ENCODE measurements around the gene FAM185A. TPM values are rescaled to one million over a fixed set of nuclear protein-coding genes. Genes with fewer than 3 reads are reported as not detected.
A peak's percentile ranks its signal among the peaks of the same experiment; 100 is the strongest.
"Not testable (repeated sequence)": the region's sequence is repeated elsewhere in the genome, so short reads cannot be mapped to it uniquely, and the experiment has no call there.

The FAM185A gene
- polyA plus RNA-seq, 2 donors: 3.5 to 4.9 TPM

DNA sequence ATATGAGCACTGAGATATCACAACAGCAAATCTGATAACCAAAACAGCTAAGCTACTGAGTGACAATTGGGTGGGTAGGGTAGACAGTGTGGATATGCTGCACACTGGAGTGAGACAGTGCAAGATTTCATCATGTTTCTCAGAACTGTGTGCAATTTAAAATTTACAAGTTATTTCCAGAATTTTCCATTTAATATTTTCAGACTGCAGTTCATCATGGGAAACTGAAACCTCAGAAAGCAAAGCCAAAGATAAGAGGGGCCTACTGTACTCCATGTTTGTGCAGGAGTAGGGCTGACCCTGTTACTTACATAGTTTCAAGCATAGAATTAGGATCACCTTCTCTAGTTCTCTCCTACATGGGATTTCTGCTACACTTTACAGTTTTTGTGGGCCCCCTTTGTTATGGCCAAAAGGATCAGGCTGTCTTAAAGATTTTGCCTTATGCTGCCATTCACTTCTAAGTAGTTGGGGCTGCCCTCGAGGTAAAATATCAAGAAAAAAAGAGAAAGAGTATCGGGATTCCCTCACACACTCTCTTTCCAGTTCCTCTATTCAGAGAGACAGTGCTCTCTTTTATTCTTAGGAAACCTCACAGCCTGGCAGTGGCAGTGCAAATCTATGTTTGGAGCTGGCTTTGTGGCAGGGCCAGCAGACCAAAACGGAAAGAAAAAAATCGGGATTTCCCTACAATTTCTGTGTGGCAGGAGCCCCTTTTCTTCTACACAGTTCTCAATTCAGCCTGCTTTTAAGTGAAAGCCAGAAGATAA, 6.6 kb upstream of the FAM185A start:
- not testable (repeated sequence) for H3K9me3 ChIP-seq (ENCODE audit: control insufficient read depth in 2 of 2, insufficient read depth in 1 of 2, low read depth in 1 of 2, low read length in 1 of 2); H3K4me1 ChIP-seq (ENCODE audit: control insufficient read depth in 2 of 2, insufficient read depth in 2 of 2, low read length in 1 of 2); H3K27ac ChIP-seq (ENCODE audit: low read depth in 2 of 2, low read length in 1 of 2); H3K4me3 ChIP-seq (ENCODE audit: low read depth in 1 of 2, low read length in 2 of 2); H3K36me3 ChIP-seq (ENCODE audit: control insufficient read depth in 2 of 2, insufficient read depth in 2 of 2, low read length in 1 of 2); H3K27me3 ChIP-seq (ENCODE audit: control insufficient read depth in 1 of 2, insufficient read depth in 2 of 2, low read length in 2 of 2)
- 21 to 29% methylated on average over 2 to 3 of the region's 4 CpGs for WGBS, 2 donors

DNA sequence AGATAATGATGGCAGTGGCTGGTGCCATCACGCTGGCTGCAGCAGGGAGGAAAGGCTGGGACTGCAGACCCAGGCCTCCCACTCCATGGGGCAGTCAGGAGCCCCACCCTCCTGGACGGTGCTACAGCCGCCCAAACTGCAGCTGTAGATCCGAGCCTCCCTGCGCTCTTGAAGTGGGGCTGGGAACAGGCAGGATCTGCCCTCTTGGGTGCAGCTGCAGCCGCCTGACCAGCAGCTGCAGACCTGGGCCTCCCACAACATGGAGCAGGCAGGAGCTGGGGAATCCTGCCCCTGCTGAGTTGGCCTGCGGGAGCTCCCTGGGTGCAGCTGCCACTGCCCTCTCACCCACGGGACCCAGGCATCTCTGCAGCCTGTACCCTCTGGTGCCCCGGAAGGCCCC, 4.9 kb upstream of the FAM185A start:
- H3K4me1 ChIP-seq (ENCODE audit: control insufficient read depth in 2 of 2, insufficient read depth in 2 of 2, low read length in 1 of 2); H3K36me3 ChIP-seq (ENCODE audit: control insufficient read depth in 2 of 2, insufficient read depth in 2 of 2, low read length in 1 of 2); H3K27me3 ChIP-seq (ENCODE audit: control insufficient read depth in 1 of 2, insufficient read depth in 2 of 2, low read length in 2 of 2); H3K4me3 ChIP-seq (ENCODE audit: low read depth in 1 of 2, low read length in 2 of 2); H3K27ac ChIP-seq (ENCODE audit: low read depth in 2 of 2, low read length in 1 of 2); H3K9me3 ChIP-seq (ENCODE audit: control insufficient read depth in 2 of 2, insufficient read depth in 1 of 2, low read depth in 1 of 2, low read length in 1 of 2): not testable (repeated sequence)
- 76 to 79% methylated on average over 6 to 9 of the region's 9 CpGs for WGBS, 2 donors

GRCh38 chr7:102745494-102746288, 3.1 kb upstream of the FAM185A start:
- H3K36me3 ChIP-seq (ENCODE audit: control insufficient read depth in 2 of 2, insufficient read depth in 2 of 2, low read length in 1 of 2); H3K9me3 ChIP-seq (ENCODE audit: control insufficient read depth in 2 of 2, insufficient read depth in 1 of 2, low read depth in 1 of 2, low read length in 1 of 2); H3K4me3 ChIP-seq (ENCODE audit: low read depth in 1 of 2, low read length in 2 of 2); H3K27me3 ChIP-seq (ENCODE audit: control insufficient read depth in 1 of 2, insufficient read depth in 2 of 2, low read length in 2 of 2); H3K4me1 ChIP-seq (ENCODE audit: control insufficient read depth in 2 of 2, insufficient read depth in 2 of 2, low read length in 1 of 2); H3K27ac ChIP-seq (ENCODE audit: low read depth in 2 of 2, low read length in 1 of 2): not testable (repeated sequence)
- 62 to 63% methylated on average over 4 of the region's 4 CpGs for WGBS, 2 donors

DNA sequence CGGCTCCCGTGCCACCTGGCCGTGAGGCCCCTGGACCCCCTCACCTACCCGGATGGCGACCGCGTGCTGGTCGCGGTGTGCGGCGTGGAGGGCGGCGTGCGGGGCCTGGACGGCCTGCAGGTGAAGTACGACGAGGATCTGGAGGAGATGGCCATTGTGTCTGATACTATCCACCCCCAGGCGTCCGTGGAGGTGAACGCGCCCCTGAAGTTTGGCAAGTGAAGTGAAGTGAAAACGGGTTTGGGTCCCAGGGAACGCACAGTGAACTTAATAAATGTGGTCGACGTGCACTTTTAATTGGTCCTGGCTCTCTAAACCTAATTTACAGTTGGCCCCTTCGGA, 617 bp downstream of the FAM185A start:
- WGBS, 2 donors: 9 to 17% methylated on average over 5 to 11 of the region's 26 CpGs
- H3K4me3 ChIP-seq (ENCODE audit: low read depth in 1 of 2, low read length in 2 of 2): peak overlapping the region; percentile 59 to 82
- H3K27ac ChIP-seq (ENCODE audit: low read depth in 2 of 2, low read length in 1 of 2): peak overlapping the region; percentile 15 to 44

DNA sequence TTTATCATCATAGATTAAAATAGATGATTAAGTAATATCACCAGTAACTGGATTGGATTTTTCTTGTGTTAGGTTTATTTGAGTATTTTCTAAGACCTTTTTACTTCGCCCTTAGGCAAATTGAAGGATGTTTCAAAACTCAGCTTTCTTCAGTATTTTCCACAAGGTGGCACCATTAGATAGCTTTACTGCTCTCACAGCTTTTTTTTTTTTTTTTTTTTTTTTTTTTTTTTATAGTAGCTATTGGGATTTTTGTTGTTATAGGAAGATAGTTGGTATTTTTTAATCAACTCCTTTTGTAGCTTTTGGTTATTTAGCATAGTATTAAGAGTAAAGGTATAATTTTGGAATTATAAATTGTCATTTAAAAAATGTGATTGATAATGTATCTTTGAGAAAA, 9.4 kb downstream of the FAM185A start:
- 80% methylated on average over 1 of the region's 1 CpG; no CpG with 5 or more reads in 1 of the 2 donors for WGBS, 2 donors

More for the DNA sequence above, 617 bp downstream of the FAM185A start:
- not testable (repeated sequence) for H3K4me1 ChIP-seq (ENCODE audit: control insufficient read depth in 2 of 2, insufficient read depth in 2 of 2, low read length in 1 of 2); H3K27me3 ChIP-seq (ENCODE audit: control insufficient read depth in 1 of 2, insufficient read depth in 2 of 2, low read length in 2 of 2); H3K9me3 ChIP-seq (ENCODE audit: control insufficient read depth in 2 of 2, insufficient read depth in 1 of 2, low read depth in 1 of 2, low read length in 1 of 2); H3K36me3 ChIP-seq (ENCODE audit: control insufficient read depth in 2 of 2, insufficient read depth in 2 of 2, low read length in 1 of 2)

DNA sequence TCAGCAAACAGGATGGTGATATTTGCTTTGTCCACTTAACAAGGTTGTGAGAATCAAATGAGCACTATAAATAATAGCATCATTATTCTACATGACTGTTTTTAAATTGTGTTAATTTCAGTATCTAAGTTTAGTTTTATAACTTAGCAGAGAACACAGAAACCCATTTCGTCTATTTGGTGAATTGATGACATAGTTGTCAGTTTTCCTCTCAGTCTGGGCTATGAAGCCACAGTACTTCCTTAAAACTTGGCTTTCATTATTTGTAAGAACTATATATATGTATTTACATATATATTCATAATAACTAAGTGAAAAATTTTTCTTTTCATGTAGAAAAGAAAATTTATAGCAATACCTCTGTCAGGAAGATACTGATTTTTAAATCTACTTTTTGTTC, 11.1 kb downstream of the FAM185A start:
- not testable (repeated sequence) for H3K4me3 ChIP-seq (ENCODE audit: low read depth in 1 of 2, low read length in 2 of 2); H3K9me3 ChIP-seq (ENCODE audit: control insufficient read depth in 2 of 2, insufficient read depth in 1 of 2, low read depth in 1 of 2, low read length in 1 of 2); H3K36me3 ChIP-seq (ENCODE audit: control insufficient read depth in 2 of 2, insufficient read depth in 2 of 2, low read length in 1 of 2); H3K27ac ChIP-seq (ENCODE audit: low read depth in 2 of 2, low read length in 1 of 2); H3K4me1 ChIP-seq (ENCODE audit: control insufficient read depth in 2 of 2, insufficient read depth in 2 of 2, low read length in 1 of 2); H3K27me3 ChIP-seq (ENCODE audit: control insufficient read depth in 1 of 2, insufficient read depth in 2 of 2, low read length in 2 of 2)
- WGBS, 2 donors: 81 to 86% methylated on average over 1 of the region's 1 CpG

More for the DNA sequence above, 9.4 kb downstream of the FAM185A start:
- H3K9me3 ChIP-seq (ENCODE audit: control insufficient read depth in 2 of 2, insufficient read depth in 1 of 2, low read depth in 1 of 2, low read length in 1 of 2); H3K4me1 ChIP-seq (ENCODE audit: control insufficient read depth in 2 of 2, insufficient read depth in 2 of 2, low read length in 1 of 2); H3K27ac ChIP-seq (ENCODE audit: low read depth in 2 of 2, low read length in 1 of 2); H3K36me3 ChIP-seq (ENCODE audit: control insufficient read depth in 2 of 2, insufficient read depth in 2 of 2, low read length in 1 of 2); H3K27me3 ChIP-seq (ENCODE audit: control insufficient read depth in 1 of 2, insufficient read depth in 2 of 2, low read length in 2 of 2); H3K4me3 ChIP-seq (ENCODE audit: low read depth in 1 of 2, low read length in 2 of 2): not testable (repeated sequence)

DNA sequence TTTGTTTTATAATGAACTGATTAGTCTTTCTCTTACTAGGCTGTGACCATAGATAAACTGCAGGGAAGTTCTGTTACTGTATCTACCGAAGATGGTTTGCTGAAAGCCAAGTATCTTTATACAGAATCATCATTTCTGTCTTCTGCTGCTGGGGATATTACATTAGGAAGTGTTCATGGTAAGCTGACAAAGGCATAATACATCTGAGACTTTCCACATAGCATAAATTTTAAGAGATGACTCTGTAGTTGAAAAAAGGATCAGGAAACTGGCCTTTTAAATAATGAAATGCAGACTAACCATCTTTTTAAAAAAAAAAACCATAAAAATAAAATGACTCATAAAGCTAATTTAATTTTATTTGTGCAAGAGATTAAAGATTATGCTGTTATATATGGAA, 12.4 kb downstream of the FAM185A start:
- WGBS, 2 donors: 56 to 81% methylated on average over 1 of the region's 1 CpG
- not testable (repeated sequence) for H3K9me3 ChIP-seq (ENCODE audit: control insufficient read depth in 2 of 2, insufficient read depth in 1 of 2, low read depth in 1 of 2, low read length in 1 of 2); H3K4me1 ChIP-seq (ENCODE audit: control insufficient read depth in 2 of 2, insufficient read depth in 2 of 2, low read length in 1 of 2); H3K27me3 ChIP-seq (ENCODE audit: control insufficient read depth in 1 of 2, insufficient read depth in 2 of 2, low read length in 2 of 2); H3K4me3 ChIP-seq (ENCODE audit: low read depth in 1 of 2, low read length in 2 of 2); H3K27ac ChIP-seq (ENCODE audit: low read depth in 2 of 2, low read length in 1 of 2); H3K36me3 ChIP-seq (ENCODE audit: control insufficient read depth in 2 of 2, insufficient read depth in 2 of 2, low read length in 1 of 2)

GRCh38 chr7:102763295-102763905, 14.6 kb downstream of the FAM185A start:
- not testable (repeated sequence) for H3K4me3 ChIP-seq (ENCODE audit: low read depth in 1 of 2, low read length in 2 of 2); H3K4me1 ChIP-seq (ENCODE audit: control insufficient read depth in 2 of 2, insufficient read depth in 2 of 2, low read length in 1 of 2); H3K27ac ChIP-seq (ENCODE audit: low read depth in 2 of 2, low read length in 1 of 2); H3K9me3 ChIP-seq (ENCODE audit: control insufficient read depth in 2 of 2, insufficient read depth in 1 of 2, low read depth in 1 of 2, low read length in 1 of 2); H3K36me3 ChIP-seq (ENCODE audit: control insufficient read depth in 2 of 2, insufficient read depth in 2 of 2, low read length in 1 of 2); H3K27me3 ChIP-seq (ENCODE audit: control insufficient read depth in 1 of 2, insufficient read depth in 2 of 2, low read length in 2 of 2)
- WGBS, 2 donors: 53 to 55% methylated on average over 6 of the region's 6 CpGs

- H3K9me3 ChIP-seq (ENCODE audit: control insufficient read depth in 2 of 2, insufficient read depth in 1 of 2, low read depth in 1 of 2, low read length in 1 of 2); H3K4me3 ChIP-seq (ENCODE audit: low read depth in 1 of 2, low read length in 2 of 2); H3K36me3 ChIP-seq (ENCODE audit: control insufficient read depth in 2 of 2, insufficient read depth in 2 of 2, low read length in 1 of 2); H3K4me1 ChIP-seq (ENCODE audit: control insufficient read depth in 2 of 2, insufficient read depth in 2 of 2, low read length in 1 of 2); H3K27ac ChIP-seq (ENCODE audit: low read depth in 2 of 2, low read length in 1 of 2); H3K27me3 ChIP-seq (ENCODE audit: control insufficient read depth in 1 of 2, insufficient read depth in 2 of 2, low read length in 2 of 2): not testable (repeated sequence)
- 90 to 95% methylated on average over 2 of the region's 3 CpGs for WGBS, 2 donors
These were observed 20.9 kb downstream of the FAM185A start for GRCh38 chr7:102769657-102770192.
